Measurements from ENCODE around the gene CCDC187. TPM values are rescaled to one million over a fixed set of nuclear protein-coding genes. Genes with fewer than 3 reads are reported as not detected.

CCDC187 gene
- polyA plus RNA-seq, 3 donors: not detected

- Histone ChIP-seq H3K4me3 (replicated peaks in 1 of 3; ENCODE audit: low read depth in 2 of 3, low read length in 3 of 3) (no peak overlapping the region), H3K27ac (ENCODE audit: low read depth in 1 of 2, low read length in 2 of 2) (no peak overlapping the region), H3K4me1 (ENCODE audit: control insufficient read depth in 1 of 2, insufficient read depth in 2 of 2, low read length in 2 of 2) (no peaks in the 10 kb centered on the region), H2AFZ (ENCODE audit: insufficient read depth, low read depth, low read length, poor library complexity, severe bottlenecking) (no peak overlapping the region), H3K9ac (ENCODE audit: insufficient read depth, low read length, poor library complexity, severe bottlenecking) (no peak overlapping the region), H3K36me3 (replicated peaks in 1 of 2; ENCODE audit: control insufficient read depth in 1 of 2, insufficient read depth in 2 of 2, low read length in 2 of 2) (peaks cover 6 to 13% of the 10 kb centered on the region in 2 donors), H3K79me2 (ENCODE audit: insufficient read depth, low read length) (no peaks in the 10 kb centered on the region), H4K20me1 (ENCODE audit: insufficient read depth, low read length) (no peaks in the 10 kb centered on the region), H3K9me3 (replicated peaks in 1 of 2; ENCODE audit: control insufficient read depth in 1 of 2, insufficient read depth in 1 of 2, low read length in 2 of 2) (peaks cover 0 to 10% of the 10 kb centered on the region in 2 donors), H3K4me2 (replicated peaks; ENCODE audit: extremely low read depth, low read length, poor library complexity, severe bottlenecking) (no peak overlapping the region), H3K27me3 (ENCODE audit: control insufficient read depth in 2 of 2, insufficient read depth in 2 of 2, low read length in 2 of 2) (peaks cover 7 to 25% of the 10 kb centered on the region in 2 donors)
- peaks cover 0 to 2% (median 0%) of the 10 kb centered on the region in 7 donors for H3K9me3 Mint-ChIP-seq
- H3K4me1 Mint-ChIP-seq: peaks cover 6% of the 10 kb centered on the region
- peaks cover 19 to 38% (median 22%) of the 10 kb centered on the region in 3 donors for H3K27me3 Mint-ChIP-seq (ENCODE audit: low read depth in 3 of 3)
- TF ChIP-seq CTCF (IDR thresholded peaks at IDR 0.05): no peak
- no peak overlapping the region for H3K4me3 Mint-ChIP-seq
- peaks cover 25 to 29% of the 10 kb centered on the region in 2 donors for H3K36me3 Mint-ChIP-seq
- 90% methylated on average over 5 of the region's 9 CpGs for WGBS (ENCODE audit: insufficient coverage)
- intact Hi-C loops (cut with micrococcal nuclease): no loop called here
- DNase-seq: no peak
- H3K27ac Mint-ChIP-seq: no peak overlapping the region
Measured at GRCh38 chr9:136207616-136208015, 96.3 kb downstream of the CCDC187 start.

- TF ChIP-seq CTCF (IDR thresholded peaks at IDR 0.05): no peak
- no peak overlapping the region for H2AFZ ChIP-seq (ENCODE audit: insufficient read depth, low read depth, low read length, poor library complexity, severe bottlenecking)
- H3K27ac ChIP-seq (ENCODE audit: low read depth in 1 of 2, low read length in 2 of 2): no peak overlapping the region
- intact Hi-C loops (cut with micrococcal nuclease): no loop called here
- H3K4me3 Mint-ChIP-seq: no peak overlapping the region
- H3K9ac ChIP-seq (ENCODE audit: insufficient read depth, low read length, poor library complexity, severe bottlenecking): no peak overlapping the region
- H3K4me3 ChIP-seq (replicated peaks in 1 of 3; ENCODE audit: low read depth in 2 of 3, low read length in 3 of 3): no peak overlapping the region
- peaks cover 0 to 2% (median 0%) of the 10 kb centered on the region in 7 donors for H3K9me3 Mint-ChIP-seq
- H3K27me3 Mint-ChIP-seq (ENCODE audit: low read depth in 3 of 3): peaks cover 25 to 46% (median 28%) of the 10 kb centered on the region in 3 donors
- peaks cover 11 to 31% of the 10 kb centered on the region in 2 donors for H3K27me3 ChIP-seq (ENCODE audit: control insufficient read depth in 2 of 2, insufficient read depth in 2 of 2, low read length in 2 of 2)
- H3K36me3 Mint-ChIP-seq: peaks cover 22 to 24% of the 10 kb centered on the region in 2 donors
- peaks cover 6% of the 10 kb centered on the region for H3K4me1 Mint-ChIP-seq
- H4K20me1 ChIP-seq (ENCODE audit: insufficient read depth, low read length): no peaks in the 10 kb centered on the region
- H3K79me2 ChIP-seq (ENCODE audit: insufficient read depth, low read length): no peaks in the 10 kb centered on the region
- peaks cover 0 to 10% of the 10 kb centered on the region in 2 donors for H3K9me3 ChIP-seq (replicated peaks in 1 of 2; ENCODE audit: control insufficient read depth in 1 of 2, insufficient read depth in 1 of 2, low read length in 2 of 2)
- H3K4me2 ChIP-seq (replicated peaks; ENCODE audit: extremely low read depth, low read length, poor library complexity, severe bottlenecking): no peak overlapping the region
- no peaks in the 10 kb centered on the region for H3K4me1 ChIP-seq (ENCODE audit: control insufficient read depth in 1 of 2, insufficient read depth in 2 of 2, low read length in 2 of 2)
- WGBS (ENCODE audit: insufficient coverage): 21% methylated on average over 12 of the region's 16 CpGs
- DNase-seq: no peak
- H3K36me3 ChIP-seq (replicated peaks in 1 of 2; ENCODE audit: control insufficient read depth in 1 of 2, insufficient read depth in 2 of 2, low read length in 2 of 2): peaks cover 6 to 13% of the 10 kb centered on the region in 2 donors
- peak overlapping the region in 1 of 7 donors; percentile 48 for H3K27ac Mint-ChIP-seq
Measured at GRCh38 chr9:136206602-136207275, 97.2 kb downstream of the CCDC187 start.
